Measurements from ENCODE around the gene SLC25A6.

The SLC25A6 gene

GRCh38 chrX:1397001-1397400, 5.1 kb upstream of the SLC25A6 start:
- Histone ChIP-seq H3K27me3 (ENCODE audit: control insufficient read depth, insufficient read depth, low read length) (no peaks in the 10 kb centered on the region), H3K36me3 (ENCODE audit: control insufficient read depth, insufficient read depth, low read length) (peaks cover 53% of the 10 kb centered on the region), H3K9ac (ENCODE audit: low read length) (no peak overlapping the region), H3K9me3 (ENCODE audit: control insufficient read depth, insufficient read depth, low read depth, low read length) (no peaks in the 10 kb centered on the region), H3K4me1 (ENCODE audit: control insufficient read depth, insufficient read depth, low read length) (peaks cover 12% of the 10 kb centered on the region), H3K27ac (ENCODE audit: low read depth, low read length) (no peak overlapping the region), H3K4me3 (ENCODE audit: low read depth, low read length) (no peak overlapping the region)

DNA sequence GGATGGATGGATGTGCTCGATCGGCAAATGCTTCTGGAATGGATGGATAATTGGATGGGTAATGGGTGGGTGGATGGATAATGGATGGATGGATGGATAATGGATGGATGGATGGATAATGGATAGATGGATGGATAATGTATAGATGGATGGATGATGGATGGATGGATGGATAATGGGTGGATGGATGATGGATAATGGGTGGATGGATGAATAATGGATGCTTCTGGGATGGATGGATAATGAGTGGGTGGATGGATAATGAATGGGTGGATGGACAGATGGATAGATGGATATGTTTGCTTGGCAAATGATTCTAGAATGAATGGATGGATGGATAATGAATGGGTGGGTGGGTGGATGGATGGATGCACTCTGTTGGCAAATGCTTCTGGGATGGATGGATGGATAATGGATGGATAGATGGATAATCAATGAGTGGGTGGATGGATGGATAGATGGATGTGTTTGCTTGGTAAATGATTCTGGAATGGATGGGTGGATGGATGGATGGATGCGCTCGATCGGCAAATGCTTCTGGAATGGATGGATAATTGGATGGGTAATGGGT, 3.8 kb upstream of the SLC25A6 start:
- Histone ChIP-seq H3K27ac (ENCODE audit: low read depth, low read length) (no peak overlapping the region), H3K9ac (ENCODE audit: low read length) (no peak overlapping the region), H3K4me3 (ENCODE audit: low read depth, low read length) (no peak overlapping the region), H3K36me3 (ENCODE audit: control insufficient read depth, insufficient read depth, low read length) (peaks cover 55% of the 10 kb centered on the region), H3K27me3 (ENCODE audit: control insufficient read depth, insufficient read depth, low read length) (no peaks in the 10 kb centered on the region), H3K4me1 (ENCODE audit: control insufficient read depth, insufficient read depth, low read length) (peaks cover 9% of the 10 kb centered on the region), H3K9me3 (ENCODE audit: control insufficient read depth, insufficient read depth, low read depth, low read length) (no peaks in the 10 kb centered on the region)

DNA sequence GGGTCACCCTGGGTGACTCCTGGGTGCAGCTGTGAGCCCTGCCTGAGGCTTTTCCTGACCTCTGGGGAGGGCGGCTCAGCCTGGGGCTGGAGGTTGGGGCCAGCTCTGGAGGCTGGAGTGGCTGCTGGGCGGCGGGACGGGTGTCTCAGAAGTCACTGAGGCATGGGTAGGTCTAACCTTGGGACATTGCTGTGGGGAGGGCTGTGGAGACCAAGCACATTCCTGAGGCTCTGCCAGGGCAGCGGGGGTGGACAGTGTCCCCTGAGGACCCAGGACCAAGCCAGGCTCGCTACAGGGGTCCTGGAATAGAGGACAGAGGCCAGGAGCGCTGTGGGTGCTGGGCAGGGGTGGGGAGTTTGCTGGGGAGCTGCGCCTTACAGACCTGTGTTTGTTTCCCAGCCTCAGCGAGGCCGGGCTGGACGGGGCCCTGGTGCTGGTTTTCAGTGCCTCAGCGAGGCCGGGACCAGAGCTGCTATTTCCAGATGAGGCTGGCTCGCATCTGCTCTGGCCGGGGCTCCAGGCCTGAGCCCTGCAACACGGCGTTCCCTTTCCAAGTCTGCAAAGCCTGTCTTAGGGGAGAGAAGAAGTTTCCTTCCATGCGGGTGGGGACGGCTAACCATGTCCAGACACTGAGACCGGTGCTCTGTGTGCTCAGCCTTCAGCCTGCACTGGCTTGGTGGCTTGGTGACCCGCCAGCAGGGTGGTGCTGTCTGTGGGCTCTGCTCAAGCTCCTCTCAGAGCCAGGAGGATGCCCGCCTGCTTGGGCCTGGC, 3.0 kb upstream of the SLC25A6 start:
- H3K27me3 ChIP-seq (ENCODE audit: control insufficient read depth, insufficient read depth, low read length) = no peaks in the 10 kb centered on the region
- no peak overlapping the region for H3K4me3 ChIP-seq (ENCODE audit: low read depth, low read length)
- no peak overlapping the region for H3K9ac ChIP-seq (ENCODE audit: low read length)
- H3K36me3 ChIP-seq (ENCODE audit: control insufficient read depth, insufficient read depth, low read length) = peaks cover 56% of the 10 kb centered on the region
- no peak overlapping the region for H3K27ac ChIP-seq (ENCODE audit: low read depth, low read length)
- H3K9me3 ChIP-seq (ENCODE audit: control insufficient read depth, insufficient read depth, low read depth, low read length) = no peaks in the 10 kb centered on the region
- H3K4me1 ChIP-seq (ENCODE audit: control insufficient read depth, insufficient read depth, low read length) = peaks cover 11% of the 10 kb centered on the region

GRCh38 chrX:1393871-1394615, 2.1 kb upstream of the SLC25A6 start:
- no peaks in the 10 kb centered on the region for H3K27me3 ChIP-seq (ENCODE audit: control insufficient read depth, insufficient read depth, low read length)
- peak overlapping the region; percentile 99; the same call in 1 of the 2 replicates for H3K4me3 ChIP-seq (ENCODE audit: low read depth, low read length)
- no peak overlapping the region for H3K27ac ChIP-seq (ENCODE audit: low read depth, low read length)
- H3K36me3 ChIP-seq (ENCODE audit: control insufficient read depth, insufficient read depth, low read length) = peaks cover 59% of the 10 kb centered on the region
- H3K9ac ChIP-seq (ENCODE audit: low read length) = peak overlapping the region; percentile 27
- H3K9me3 ChIP-seq (ENCODE audit: control insufficient read depth, insufficient read depth, low read depth, low read length) = no peaks in the 10 kb centered on the region
- peaks cover 11% of the 10 kb centered on the region for H3K4me1 ChIP-seq (ENCODE audit: control insufficient read depth, insufficient read depth, low read length)

DNA sequence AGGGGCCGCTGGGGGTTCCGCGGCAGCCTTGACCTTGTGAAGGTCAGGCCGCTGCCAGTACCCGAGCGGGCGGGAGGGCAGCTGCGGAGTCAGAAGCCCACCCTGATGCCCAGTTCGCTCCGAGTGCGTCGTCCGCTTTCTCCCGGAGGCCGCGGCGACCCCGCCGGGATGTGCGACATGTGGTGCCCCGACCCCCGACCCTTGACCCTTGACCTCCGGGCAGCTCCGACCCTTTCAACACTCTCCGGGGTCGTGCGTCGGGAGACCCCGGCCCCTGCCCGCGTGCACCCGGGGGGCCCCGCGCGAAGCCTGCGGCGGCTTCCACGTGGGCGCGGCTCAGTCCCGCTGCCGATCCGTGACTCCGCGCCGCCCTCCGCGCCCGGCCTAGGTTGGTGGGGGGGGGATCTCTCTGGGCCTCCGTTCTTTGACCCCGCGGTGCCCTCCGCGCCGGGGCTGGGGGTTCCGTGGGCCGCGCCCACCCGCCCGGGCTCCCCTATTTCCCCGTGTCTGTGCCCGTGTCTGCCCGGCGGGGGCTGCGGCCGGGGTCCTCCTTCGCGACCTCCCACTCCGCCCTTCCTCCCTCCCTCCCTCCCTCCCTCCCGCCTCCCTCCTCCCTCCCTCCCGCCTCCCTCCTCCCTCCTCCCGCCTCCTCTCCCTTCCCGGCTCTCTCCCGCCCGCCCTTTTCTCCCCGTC, 609 bp upstream of the SLC25A6 start:
- Histone ChIP-seq H3K4me1 (ENCODE audit: control insufficient read depth, insufficient read depth, low read length) (peaks cover 11% of the 10 kb centered on the region), H3K4me3 (ENCODE audit: low read depth, low read length) (peak overlapping the region; percentile 99), H3K27me3 (ENCODE audit: control insufficient read depth, insufficient read depth, low read length) (no peaks in the 10 kb centered on the region), H3K27ac (ENCODE audit: low read depth, low read length) (peak overlapping the region; percentile 99), H3K9me3 (ENCODE audit: control insufficient read depth, insufficient read depth, low read depth, low read length) (no peaks in the 10 kb centered on the region), H3K36me3 (ENCODE audit: control insufficient read depth, insufficient read depth, low read length) (peaks cover 62% of the 10 kb centered on the region), H3K9ac (ENCODE audit: low read length) (peak overlapping the region; percentile 98)

GRCh38 chrX:1391370-1391706, 575 bp downstream of the SLC25A6 start:
- Histone ChIP-seq H3K4me1 (ENCODE audit: control insufficient read depth, insufficient read depth, low read length) (peaks cover 11% of the 10 kb centered on the region), H3K36me3 (ENCODE audit: control insufficient read depth, insufficient read depth, low read length) (peaks cover 66% of the 10 kb centered on the region), H3K9ac (ENCODE audit: low read length) (peak overlapping the region; percentile 100), H3K4me3 (ENCODE audit: low read depth, low read length) (peak overlapping the region; percentile 99), H3K27me3 (ENCODE audit: control insufficient read depth, insufficient read depth, low read length) (no peaks in the 10 kb centered on the region), H3K27ac (ENCODE audit: low read depth, low read length) (peak overlapping the region; percentile 99), H3K9me3 (ENCODE audit: control insufficient read depth, insufficient read depth, low read depth, low read length) (no peaks in the 10 kb centered on the region)

DNA sequence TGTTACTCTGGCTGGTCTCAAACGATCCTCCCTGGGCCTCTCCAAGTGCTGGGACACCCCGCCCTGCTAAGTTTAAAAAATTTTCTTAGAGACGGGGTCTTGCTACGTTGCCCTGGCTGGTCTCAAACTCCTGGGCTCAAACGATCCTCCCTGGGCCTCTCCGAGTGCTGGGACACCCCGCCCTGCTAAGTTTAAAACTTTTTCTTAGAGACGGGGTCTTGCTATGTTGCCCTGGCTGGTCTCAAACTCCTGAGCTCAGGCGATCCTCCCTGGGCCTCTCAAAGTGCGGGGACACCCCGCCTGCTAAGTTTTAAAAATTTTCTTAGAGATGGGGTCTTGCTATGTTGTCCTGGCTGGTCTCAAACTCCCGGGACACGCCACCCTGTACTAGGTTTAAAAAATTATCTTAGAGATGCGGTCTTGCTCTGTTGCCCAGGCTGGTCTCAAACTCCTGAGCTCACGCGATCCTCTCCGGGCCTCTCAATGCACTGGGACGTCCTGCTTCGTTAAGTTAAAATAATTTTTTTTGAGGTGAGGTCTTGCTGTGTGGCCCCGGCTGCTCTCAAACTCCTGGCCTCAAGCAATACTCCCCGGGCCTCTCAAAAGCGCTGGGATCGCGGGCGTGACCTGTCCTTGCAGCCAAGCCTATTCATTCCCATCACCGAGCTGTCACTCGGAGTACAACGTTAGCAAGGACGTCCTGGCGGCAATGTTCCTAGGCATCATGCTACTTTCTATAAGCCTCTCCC, 1.1 kb downstream of the SLC25A6 start:
- peak overlapping the region; percentile 99 for H3K27ac ChIP-seq (ENCODE audit: low read depth, low read length)
- H3K4me1 ChIP-seq (ENCODE audit: control insufficient read depth, insufficient read depth, low read length) = peaks cover 11% of the 10 kb centered on the region
- no peaks in the 10 kb centered on the region for H3K27me3 ChIP-seq (ENCODE audit: control insufficient read depth, insufficient read depth, low read length)
- no peaks in the 10 kb centered on the region for H3K9me3 ChIP-seq (ENCODE audit: control insufficient read depth, insufficient read depth, low read depth, low read length)
- peaks cover 66% of the 10 kb centered on the region for H3K36me3 ChIP-seq (ENCODE audit: control insufficient read depth, insufficient read depth, low read length)
- peak overlapping the region; percentile 99 for H3K4me3 ChIP-seq (ENCODE audit: low read depth, low read length)
- peak overlapping the region; percentile 100 for H3K9ac ChIP-seq (ENCODE audit: low read length)

GRCh38 chrX:1389993-1390285, 2.0 kb downstream of the SLC25A6 start:
- H3K4me3 ChIP-seq (ENCODE audit: low read depth, low read length) = no peak overlapping the region; the same call in 1 of the 2 replicates
- no peaks in the 10 kb centered on the region for H3K9me3 ChIP-seq (ENCODE audit: control insufficient read depth, insufficient read depth, low read depth, low read length)
- no peaks in the 10 kb centered on the region for H3K27me3 ChIP-seq (ENCODE audit: control insufficient read depth, insufficient read depth, low read length)
- peaks cover 11% of the 10 kb centered on the region for H3K4me1 ChIP-seq (ENCODE audit: control insufficient read depth, insufficient read depth, low read length)
- H3K27ac ChIP-seq (ENCODE audit: low read depth, low read length) = no peak overlapping the region
- no peak overlapping the region for H3K9ac ChIP-seq (ENCODE audit: low read length)
- H3K36me3 ChIP-seq (ENCODE audit: control insufficient read depth, insufficient read depth, low read length) = peaks cover 67% of the 10 kb centered on the region

GRCh38 chrX:1389181-1389992, 2.5 kb downstream of the SLC25A6 start:
- Histone ChIP-seq H3K27ac (ENCODE audit: low read depth, low read length) (no peak overlapping the region), H3K9ac (ENCODE audit: low read length) (peak overlapping the region; percentile 48), H3K4me1 (ENCODE audit: control insufficient read depth, insufficient read depth, low read length) (peaks cover 8% of the 10 kb centered on the region; the same call in 1 of the 2 replicates), H3K4me3 (ENCODE audit: low read depth, low read length) (no peak overlapping the region), H3K36me3 (ENCODE audit: control insufficient read depth, insufficient read depth, low read length) (peaks cover 72% of the 10 kb centered on the region), H3K9me3 (ENCODE audit: control insufficient read depth, insufficient read depth, low read depth, low read length) (no peaks in the 10 kb centered on the region), H3K27me3 (ENCODE audit: control insufficient read depth, insufficient read depth, low read length) (no peaks in the 10 kb centered on the region)

GRCh38 chrX:1388651-1389050, 3.3 kb downstream of the SLC25A6 start:
- Histone ChIP-seq H3K9me3 (ENCODE audit: control insufficient read depth, insufficient read depth, low read depth, low read length) (no peaks in the 10 kb centered on the region), H3K27me3 (ENCODE audit: control insufficient read depth, insufficient read depth, low read length) (no peaks in the 10 kb centered on the region), H3K9ac (ENCODE audit: low read length) (no peak overlapping the region), H3K27ac (ENCODE audit: low read depth, low read length) (no peak overlapping the region), H3K4me3 (ENCODE audit: low read depth, low read length) (no peak overlapping the region), H3K4me1 (ENCODE audit: control insufficient read depth, insufficient read depth, low read length) (0 out of 2 replicates have a peak, but pooled peaks cover 4% of the 10 kb centered on the region), H3K36me3 (ENCODE audit: control insufficient read depth, insufficient read depth, low read length) (peaks cover 78% of the 10 kb centered on the region)

Data from HUES6 (cell line).